Activated effector memory CD4-positive, alpha-beta T cell treated with Interleukin-2 at 50 U/mL for 16 hours (primary cell): ENCODE data around the gene PRPF40A.

Experiments used
- DNase-seq: peaks from one replicate; pipeline ENCODE4 v3.0.0-alpha.2; 2020

PRPF40A gene

GRCh38 chr2:152648336-152648735, 68.9 kb downstream of the PRPF40A start:
- no peak for DNase-seq

GRCh38 chr2:152647552-152647951, 69.7 kb downstream of the PRPF40A start:
- DNase-seq, result no peak

GRCh38 chr2:152646775-152647174, 70.5 kb downstream of the PRPF40A start:
- no peak for DNase-seq

- no peak for DNase-seq
These were observed 71.0 kb downstream of the PRPF40A start for GRCh38 chr2:152646264-152646663.

GRCh38 chr2:152644189-152644873, 72.9 kb downstream of the PRPF40A start:
- DNase-seq, result no peak

GRCh38 chr2:152638590-152638989, 78.7 kb downstream of the PRPF40A start:
- DNase-seq, result no peak

GRCh38 chr2:152638056-152638455, 79.2 kb downstream of the PRPF40A start:
- DNase-seq, result no peak

GRCh38 chr2:152637251-152637650, 80.0 kb downstream of the PRPF40A start:
- no peak for DNase-seq

GRCh38 chr2:152635635-152636298, 81.5 kb downstream of the PRPF40A start:
- peak; percentile 36 for DNase-seq

GRCh38 chr2:152632736-152633135, 84.5 kb downstream of the PRPF40A start:
- DNase-seq, result no peak

- no peak for DNase-seq
These were observed 86.8 kb downstream of the PRPF40A start for GRCh38 chr2:152630466-152630865.

GRCh38 chr2:152629202-152629601, 88.1 kb downstream of the PRPF40A start:
- no peak for DNase-seq

GRCh38 chr2:152627351-152627957, 89.8 kb downstream of the PRPF40A start:
- DNase-seq, result no peak

- no peak for DNase-seq
These were observed 90.3 kb downstream of the PRPF40A start for GRCh38 chr2:152626911-152627339.

- DNase-seq, result no peak
These were observed 92.5 kb downstream of the PRPF40A start for GRCh38 chr2:152624805-152625204.

- no peak for DNase-seq
These were observed 93.5 kb downstream of the PRPF40A start for GRCh38 chr2:152623775-152624174.

- no peak for DNase-seq
These were observed 94.1 kb downstream of the PRPF40A start for GRCh38 chr2:152623076-152623740.

- DNase-seq, result no peak
These were observed 95.0 kb downstream of the PRPF40A start for GRCh38 chr2:152622219-152622618.

GRCh38 chr2:152620985-152621384, 96.3 kb downstream of the PRPF40A start:
- no peak for DNase-seq

GRCh38 chr2:152620208-152620607, 97.1 kb downstream of the PRPF40A start:
- DNase-seq, result no peak

GRCh38 chr2:152618193-152618564, 99.1 kb downstream of the PRPF40A start:
- DNase-seq, result no peak

GRCh38 chr2:152617456-152618192, 99.6 kb downstream of the PRPF40A start:
- no peak for DNase-seq

GRCh38 chr2:152615177-152615576, 102.1 kb downstream of the PRPF40A start:
- DNase-seq, result no peak
